ENCODE data around the gene GRHL3.

The GRHL3 gene

DNA sequence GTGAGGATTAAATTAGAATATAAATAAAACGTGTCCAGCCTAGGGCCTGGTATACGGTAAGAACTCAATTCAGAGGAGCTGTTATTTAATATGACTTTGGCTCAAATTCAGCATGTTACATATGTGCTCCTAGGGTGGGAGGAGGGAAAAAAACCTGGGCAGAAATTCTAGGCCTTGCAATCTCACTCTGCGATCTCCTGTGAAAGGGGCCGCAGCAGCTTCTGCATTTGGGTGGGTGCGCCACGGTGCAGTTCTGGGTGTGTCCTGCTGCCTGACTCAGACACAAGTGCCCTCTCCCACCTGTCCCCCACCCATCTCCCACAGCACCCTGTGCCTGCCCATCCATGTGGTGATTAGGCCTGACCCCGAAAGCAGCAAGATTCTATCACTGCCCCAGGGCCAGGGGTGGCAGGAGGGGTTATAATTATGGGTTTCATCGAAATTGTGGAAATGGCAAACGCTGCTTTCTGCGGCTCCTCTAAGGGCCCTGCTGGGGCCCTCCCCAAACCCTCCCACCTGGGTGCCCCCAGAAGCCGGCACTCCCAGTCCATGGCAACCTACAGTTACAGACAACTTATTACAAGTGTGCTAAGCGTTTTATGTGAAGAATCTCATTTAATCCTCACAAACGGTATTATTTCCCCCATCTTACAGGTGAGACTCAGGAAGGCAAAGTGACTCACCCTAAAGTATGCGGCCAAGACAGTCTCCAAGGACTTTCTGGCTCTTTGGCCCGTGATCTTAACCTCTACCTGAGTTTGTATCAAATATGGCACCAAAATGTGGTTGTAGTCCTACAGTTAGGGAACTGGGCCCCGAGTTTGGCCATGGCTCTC, 25.5 kb upstream of the GRHL3 start:
- no peaks in the 10 kb centered on the region for H3K36me3 ChIP-seq (ENCODE audit: control insufficient read depth, insufficient read depth, low read length)
- H3K9me3 ChIP-seq (ENCODE audit: control insufficient read depth, insufficient read depth, low read length), result no peaks in the 10 kb centered on the region
- peaks cover 16% of the 10 kb centered on the region for H3K4me1 ChIP-seq (ENCODE audit: control insufficient read depth, insufficient read depth, low read length)
- H3K27me3 ChIP-seq (ENCODE audit: control insufficient read depth, insufficient read depth, low read length), result 0 out of 2 replicates have a peak, but pooled peaks cover 2% of the 10 kb centered on the region
- no peak overlapping the region for H3K9ac ChIP-seq (ENCODE audit: low read depth, low read length)
- no peak overlapping the region for H3K4me3 ChIP-seq (ENCODE audit: low read depth, low read length)
- no peak overlapping the region for H3K27ac ChIP-seq (ENCODE audit: low read depth, low read length)

DNA sequence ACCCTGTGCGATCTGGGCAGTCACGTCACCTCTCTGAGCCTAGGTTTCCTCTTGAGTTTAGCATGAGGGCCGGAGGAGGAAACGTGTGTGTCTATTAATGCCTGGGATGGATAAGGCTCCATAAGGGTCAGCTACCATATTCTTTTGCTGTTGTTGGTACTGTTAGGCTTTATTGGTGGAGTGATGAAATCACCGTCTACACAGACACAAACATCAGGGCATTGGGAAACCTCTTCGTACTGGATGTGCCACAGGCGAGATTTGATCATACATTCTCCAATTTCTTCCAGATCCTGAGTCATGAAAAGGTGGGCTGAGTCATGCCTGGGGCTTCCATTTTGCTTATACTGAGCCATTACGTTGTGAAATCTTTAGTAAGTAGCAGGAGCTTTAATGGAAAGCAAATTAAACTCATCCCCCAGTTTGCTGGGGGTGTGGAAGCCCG, 24.9 kb upstream of the GRHL3 start:
- Histone ChIP-seq H3K4me1 (ENCODE audit: control insufficient read depth, insufficient read depth, low read length) (peaks cover 16% of the 10 kb centered on the region), H3K9ac (ENCODE audit: low read depth, low read length) (no peak overlapping the region), H3K9me3 (ENCODE audit: control insufficient read depth, insufficient read depth, low read length) (no peaks in the 10 kb centered on the region), H3K4me3 (ENCODE audit: low read depth, low read length) (no peak overlapping the region), H3K27me3 (ENCODE audit: control insufficient read depth, insufficient read depth, low read length) (0 out of 2 replicates have a peak, but pooled peaks cover 2% of the 10 kb centered on the region), H3K36me3 (ENCODE audit: control insufficient read depth, insufficient read depth, low read length) (no peaks in the 10 kb centered on the region), H3K27ac (ENCODE audit: low read depth, low read length) (peak overlapping the region; percentile 12)

DNA sequence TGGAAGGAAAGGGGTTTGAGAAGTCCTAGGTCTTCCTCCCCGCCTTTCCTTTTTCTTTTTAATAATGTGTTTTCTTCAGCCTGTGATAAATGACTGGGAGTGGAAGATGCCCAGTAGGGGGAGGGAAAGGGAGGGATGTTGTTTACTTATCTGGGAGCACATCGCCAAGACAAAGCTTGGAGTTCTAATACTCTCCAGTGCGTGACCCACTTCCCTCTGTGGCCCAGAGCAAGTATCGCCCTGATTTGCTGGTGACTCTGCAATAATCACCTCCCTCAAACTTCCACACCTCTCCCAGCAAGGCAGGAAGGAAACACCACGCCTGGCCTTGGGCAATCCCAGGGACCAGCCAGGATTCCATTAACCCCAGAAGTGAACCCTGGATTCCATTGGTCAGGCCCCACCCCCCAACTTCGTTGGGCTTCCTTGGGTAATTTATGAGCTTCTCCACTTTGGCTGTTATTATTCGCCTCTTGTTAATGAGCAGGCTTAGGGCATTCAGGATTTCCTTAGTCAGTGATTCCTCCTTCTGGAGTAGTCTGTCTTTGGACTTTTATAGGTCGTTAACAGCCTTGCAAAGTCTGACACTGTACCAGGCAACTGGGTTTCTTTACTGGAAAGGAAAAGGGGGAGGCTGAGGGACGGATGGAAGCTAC, 24.3 kb upstream of the GRHL3 start:
- Histone ChIP-seq H3K27me3 (ENCODE audit: control insufficient read depth, insufficient read depth, low read length) (0 out of 2 replicates have a peak, but pooled peaks cover 2% of the 10 kb centered on the region), H3K9ac (ENCODE audit: low read depth, low read length) (no peak overlapping the region), H3K27ac (ENCODE audit: low read depth, low read length) (peak overlapping the region; percentile 12), H3K36me3 (ENCODE audit: control insufficient read depth, insufficient read depth, low read length) (no peaks in the 10 kb centered on the region), H3K4me1 (ENCODE audit: control insufficient read depth, insufficient read depth, low read length) (peaks cover 16% of the 10 kb centered on the region), H3K9me3 (ENCODE audit: control insufficient read depth, insufficient read depth, low read length) (no peaks in the 10 kb centered on the region), H3K4me3 (ENCODE audit: low read depth, low read length) (no peak overlapping the region)

DNA sequence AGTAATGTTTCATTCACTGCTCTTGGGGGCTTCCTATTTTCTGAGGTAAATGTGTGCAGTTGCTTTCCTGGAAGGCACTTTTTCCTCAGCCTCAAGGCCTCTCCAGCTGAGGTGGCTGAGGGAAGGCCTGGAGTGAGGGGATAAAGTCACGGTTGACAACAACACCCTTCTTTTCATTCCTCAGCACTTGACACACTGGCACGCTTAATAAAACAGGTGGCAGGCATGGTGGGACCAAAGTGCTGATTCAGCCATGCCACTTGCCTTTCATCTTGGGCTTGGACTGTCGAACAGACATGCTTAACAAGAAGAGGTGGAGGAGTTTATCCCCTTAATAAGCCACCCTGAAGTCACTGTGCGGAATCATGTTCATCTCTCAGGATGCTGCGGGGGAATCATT, 23.6 kb upstream of the GRHL3 start:
- H3K27ac ChIP-seq (ENCODE audit: low read depth, low read length), result no peak overlapping the region
- H3K9me3 ChIP-seq (ENCODE audit: control insufficient read depth, insufficient read depth, low read length), result no peaks in the 10 kb centered on the region
- H3K4me1 ChIP-seq (ENCODE audit: control insufficient read depth, insufficient read depth, low read length), result peaks cover 16% of the 10 kb centered on the region
- H3K4me3 ChIP-seq (ENCODE audit: low read depth, low read length), result no peak overlapping the region
- H3K36me3 ChIP-seq (ENCODE audit: control insufficient read depth, insufficient read depth, low read length), result no peaks in the 10 kb centered on the region
- H3K27me3 ChIP-seq (ENCODE audit: control insufficient read depth, insufficient read depth, low read length), result 0 out of 2 replicates have a peak, but pooled peaks cover 2% of the 10 kb centered on the region
- H3K9ac ChIP-seq (ENCODE audit: low read depth, low read length), result no peak overlapping the region

DNA sequence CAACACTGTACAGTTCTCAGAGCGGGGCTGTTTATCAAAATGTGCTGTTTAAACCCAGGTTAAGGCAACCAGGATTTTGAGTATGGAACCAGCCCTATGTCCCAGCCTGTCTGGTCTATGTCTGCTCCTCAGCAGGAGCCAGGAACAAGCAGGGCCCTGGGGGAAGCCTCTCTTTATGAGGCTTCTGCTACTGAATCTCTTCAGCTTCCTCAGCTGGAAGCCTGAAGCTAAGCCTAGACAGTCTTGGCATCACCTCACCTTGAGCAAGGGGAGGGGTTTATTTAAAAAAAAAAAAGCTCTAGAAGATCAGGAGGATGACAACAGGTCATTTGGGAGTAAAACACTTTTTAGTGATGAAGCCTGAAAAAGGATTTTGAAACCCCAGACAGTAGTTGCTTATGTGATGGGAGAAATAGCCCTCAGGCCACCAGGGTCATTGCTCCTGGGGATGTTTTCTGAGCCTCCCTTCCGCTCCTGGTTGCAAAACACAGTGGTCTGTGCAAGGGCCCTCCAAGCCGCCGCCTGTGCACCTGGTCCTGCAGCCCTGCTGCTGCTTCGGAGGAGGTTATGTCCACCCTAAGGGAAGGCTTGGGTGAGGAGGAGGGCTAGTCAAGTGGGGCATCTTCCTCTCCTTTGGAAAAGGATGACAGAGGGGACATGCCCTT, 21.8 kb upstream of the GRHL3 start:
- H3K36me3 ChIP-seq (ENCODE audit: control insufficient read depth, insufficient read depth, low read length), result no peaks in the 10 kb centered on the region
- no peak overlapping the region for H3K4me3 ChIP-seq (ENCODE audit: low read depth, low read length)
- no peaks in the 10 kb centered on the region for H3K27me3 ChIP-seq (ENCODE audit: control insufficient read depth, insufficient read depth, low read length)
- peaks cover 19% of the 10 kb centered on the region for H3K4me1 ChIP-seq (ENCODE audit: control insufficient read depth, insufficient read depth, low read length)
- no peak overlapping the region for H3K9ac ChIP-seq (ENCODE audit: low read depth, low read length)
- H3K9me3 ChIP-seq (ENCODE audit: control insufficient read depth, insufficient read depth, low read length), result no peaks in the 10 kb centered on the region
- no peak overlapping the region for H3K27ac ChIP-seq (ENCODE audit: low read depth, low read length)

DNA sequence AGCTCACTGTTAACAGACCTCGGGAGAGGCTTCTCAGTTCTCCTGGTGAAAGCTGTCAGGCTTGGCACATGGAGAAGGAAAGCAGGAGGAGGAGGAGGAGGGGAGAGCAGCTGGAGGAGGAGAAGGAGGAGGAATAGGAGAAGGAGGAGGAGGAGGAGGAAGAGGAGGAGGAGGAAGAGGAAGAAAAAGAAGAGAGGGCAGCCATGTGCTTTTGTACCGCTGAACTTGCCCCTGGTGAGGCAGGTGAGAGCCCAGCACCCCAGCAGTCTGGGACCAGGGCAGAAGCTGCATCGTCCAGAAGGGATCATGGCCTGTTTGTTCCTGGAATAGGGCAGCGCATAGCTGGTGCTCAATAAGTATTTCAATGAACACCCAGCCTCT, 21.3 kb upstream of the GRHL3 start:
- H3K4me3 ChIP-seq (ENCODE audit: low read depth, low read length), result no peak overlapping the region
- no peaks in the 10 kb centered on the region for H3K9me3 ChIP-seq (ENCODE audit: control insufficient read depth, insufficient read depth, low read length)
- no peak overlapping the region for H3K9ac ChIP-seq (ENCODE audit: low read depth, low read length)
- H3K27me3 ChIP-seq (ENCODE audit: control insufficient read depth, insufficient read depth, low read length), result no peaks in the 10 kb centered on the region
- H3K27ac ChIP-seq (ENCODE audit: low read depth, low read length), result no peak overlapping the region
- H3K4me1 ChIP-seq (ENCODE audit: control insufficient read depth, insufficient read depth, low read length), result peaks cover 19% of the 10 kb centered on the region
- no peaks in the 10 kb centered on the region for H3K36me3 ChIP-seq (ENCODE audit: control insufficient read depth, insufficient read depth, low read length)

DNA sequence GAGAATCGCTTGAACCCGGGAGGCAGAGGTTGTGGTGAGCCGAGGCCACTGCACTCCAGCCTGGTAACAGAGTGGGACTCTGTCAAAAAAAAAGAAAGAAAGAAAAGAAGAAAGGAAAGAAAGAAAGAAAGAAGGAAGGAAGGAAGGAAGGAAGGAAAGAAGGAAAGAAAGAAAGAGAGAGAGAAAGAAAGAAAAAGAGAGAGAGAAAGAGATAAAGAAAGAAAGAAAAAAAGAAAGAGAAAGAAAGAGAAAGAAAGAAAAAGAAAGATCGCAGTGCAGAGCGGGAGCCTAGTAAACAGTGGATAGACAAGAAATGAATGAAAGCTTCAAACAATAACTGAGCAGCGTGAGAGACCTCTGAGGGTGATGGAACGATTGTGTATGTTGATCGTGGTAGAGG, 20.6 kb upstream of the GRHL3 start:
- Histone ChIP-seq H3K4me3 (ENCODE audit: low read depth, low read length) (no peak overlapping the region), H3K27me3 (ENCODE audit: control insufficient read depth, insufficient read depth, low read length) (no peaks in the 10 kb centered on the region), H3K9me3 (ENCODE audit: control insufficient read depth, insufficient read depth, low read length) (no peaks in the 10 kb centered on the region), H3K36me3 (ENCODE audit: control insufficient read depth, insufficient read depth, low read length) (no peaks in the 10 kb centered on the region), H3K4me1 (ENCODE audit: control insufficient read depth, insufficient read depth, low read length) (peaks cover 19% of the 10 kb centered on the region), H3K9ac (ENCODE audit: low read depth, low read length) (no peak overlapping the region), H3K27ac (ENCODE audit: low read depth, low read length) (no peak overlapping the region)

DNA sequence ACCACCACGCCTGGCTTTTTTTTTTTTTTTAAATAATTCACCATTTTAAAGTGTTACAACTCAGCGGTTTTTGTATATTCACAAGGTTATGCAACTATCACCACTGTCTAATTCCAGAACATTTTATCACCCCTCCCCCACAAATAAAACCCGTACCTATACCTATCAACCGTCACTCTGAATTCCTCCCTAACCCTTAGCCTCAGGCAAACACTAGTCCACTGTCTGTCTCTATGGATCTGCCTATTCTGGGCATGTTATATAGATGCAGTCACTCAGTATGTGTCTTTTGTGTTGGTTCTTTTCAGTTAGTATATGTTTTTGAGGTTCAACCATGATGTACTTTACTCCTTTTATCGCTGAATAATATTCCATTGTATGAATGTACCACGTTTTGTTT, 19.3 kb upstream of the GRHL3 start:
- Histone ChIP-seq H3K27ac (ENCODE audit: low read depth, low read length) (no peak overlapping the region), H3K4me3 (ENCODE audit: low read depth, low read length) (no peak overlapping the region), H3K9me3 (ENCODE audit: control insufficient read depth, insufficient read depth, low read length) (no peaks in the 10 kb centered on the region), H3K4me1 (ENCODE audit: control insufficient read depth, insufficient read depth, low read length) (peaks cover 13% of the 10 kb centered on the region), H3K36me3 (ENCODE audit: control insufficient read depth, insufficient read depth, low read length) (no peaks in the 10 kb centered on the region), H3K27me3 (ENCODE audit: control insufficient read depth, insufficient read depth, low read length) (no peaks in the 10 kb centered on the region), H3K9ac (ENCODE audit: low read depth, low read length) (no peak overlapping the region)

DNA sequence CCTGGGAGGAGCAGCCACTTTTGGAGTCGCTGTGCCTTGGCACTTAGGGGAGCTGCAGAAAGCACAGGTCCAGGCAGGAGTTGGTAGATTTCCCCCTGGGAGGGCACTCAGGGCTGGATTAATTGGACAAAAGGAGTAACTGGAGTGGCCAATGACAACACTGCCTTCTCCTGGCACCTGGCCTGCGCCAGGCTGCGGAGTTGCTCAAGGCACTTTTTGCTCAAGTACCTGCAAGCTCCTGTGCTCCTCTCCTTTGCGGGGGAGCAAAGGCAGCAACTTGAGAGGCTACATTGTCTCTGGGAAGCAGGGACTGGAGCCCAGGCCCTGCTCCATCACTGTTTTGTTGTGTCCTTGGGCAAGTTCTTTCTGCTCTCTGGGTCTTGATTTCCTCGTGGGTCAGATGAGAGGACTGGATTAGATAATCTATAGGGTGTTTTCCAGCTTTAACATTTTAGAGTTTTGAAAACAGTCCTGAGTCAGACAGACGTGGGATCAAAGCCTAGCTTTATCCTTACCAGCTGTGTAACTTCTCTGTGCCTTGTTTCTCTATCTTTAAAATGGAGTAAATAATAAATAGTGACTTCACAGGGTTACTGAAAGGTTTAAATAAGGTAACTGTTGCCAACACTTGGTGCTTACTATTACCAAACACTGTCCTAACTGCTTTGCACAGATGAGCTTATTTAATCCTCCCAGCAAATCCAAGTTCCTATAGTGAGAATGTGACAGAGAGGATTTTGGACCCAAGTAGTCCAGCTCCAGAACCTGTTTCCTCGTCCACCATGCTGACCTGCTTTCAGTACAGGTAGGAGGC, 18.0 kb upstream of the GRHL3 start:
- H3K9me3 ChIP-seq (ENCODE audit: control insufficient read depth, insufficient read depth, low read length), result no peaks in the 10 kb centered on the region
- no peak overlapping the region for H3K9ac ChIP-seq (ENCODE audit: low read depth, low read length)
- no peak overlapping the region for H3K4me3 ChIP-seq (ENCODE audit: low read depth, low read length)
- peaks cover 11% of the 10 kb centered on the region for H3K4me1 ChIP-seq (ENCODE audit: control insufficient read depth, insufficient read depth, low read length)
- no peaks in the 10 kb centered on the region for H3K36me3 ChIP-seq (ENCODE audit: control insufficient read depth, insufficient read depth, low read length)
- no peak overlapping the region for H3K27ac ChIP-seq (ENCODE audit: low read depth, low read length)
- H3K27me3 ChIP-seq (ENCODE audit: control insufficient read depth, insufficient read depth, low read length), result no peaks in the 10 kb centered on the region

DNA sequence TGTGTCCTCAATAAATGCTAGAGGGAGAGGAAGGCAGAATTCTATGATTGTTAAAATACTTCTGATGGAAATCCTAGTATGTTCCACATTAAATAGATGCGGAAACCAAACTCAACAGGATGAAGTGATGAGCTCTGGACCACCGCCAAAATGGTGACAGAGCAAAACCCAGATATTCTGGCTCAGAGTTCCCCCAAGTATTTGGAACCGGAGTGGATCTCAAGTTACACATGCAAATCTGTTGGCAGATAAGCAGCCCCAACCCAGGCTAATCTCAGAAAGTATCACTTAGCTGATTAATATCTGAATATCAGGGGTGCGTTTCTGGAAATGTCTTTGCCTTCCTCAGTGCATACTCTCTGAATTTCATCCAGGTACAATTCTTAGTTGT, 17.4 kb upstream of the GRHL3 start:
- H3K9ac ChIP-seq (ENCODE audit: low read depth, low read length), result no peak overlapping the region
- H3K27ac ChIP-seq (ENCODE audit: low read depth, low read length), result no peak overlapping the region

More for the DNA sequence above, 17.4 kb upstream of the GRHL3 start:
- H3K4me3 ChIP-seq (ENCODE audit: low read depth, low read length), result no peak overlapping the region
- H3K27me3 ChIP-seq (ENCODE audit: control insufficient read depth, insufficient read depth, low read length), result no peaks in the 10 kb centered on the region
- H3K4me1 ChIP-seq (ENCODE audit: control insufficient read depth, insufficient read depth, low read length), result peaks cover 11% of the 10 kb centered on the region
- no peaks in the 10 kb centered on the region for H3K36me3 ChIP-seq (ENCODE audit: control insufficient read depth, insufficient read depth, low read length)
- H3K9me3 ChIP-seq (ENCODE audit: control insufficient read depth, insufficient read depth, low read length), result no peaks in the 10 kb centered on the region

Measured in HUES48 (cell line).